HG03159 (cell line): ENCODE measurements around the gene ZNF586.
"Not testable (repeated sequence)": the region's sequence is repeated elsewhere in the genome, so short reads cannot be mapped to it uniquely, and the experiment has no call there.

Source experiments
- ATAC-seq: cut with Tn5 transposase; IDR thresholded peaks from one replicate; pipeline ENCODE4 v1.9.1; 2021; ENCODE audit warnings: mild to moderate bottlenecking, moderate library complexity; ENCODE audit not compliant: unreplicated experiment

The ZNF586 gene

GRCh38 chr19:57789288-57789687 lies 19.8 kb downstream of the ZNF586 start:
- ATAC-seq: no peak

- ATAC-seq: not testable (repeated sequence)
Measured at GRCh38 chr19:57796580-57796979, 27.1 kb downstream of the ZNF586 start.

DNA sequence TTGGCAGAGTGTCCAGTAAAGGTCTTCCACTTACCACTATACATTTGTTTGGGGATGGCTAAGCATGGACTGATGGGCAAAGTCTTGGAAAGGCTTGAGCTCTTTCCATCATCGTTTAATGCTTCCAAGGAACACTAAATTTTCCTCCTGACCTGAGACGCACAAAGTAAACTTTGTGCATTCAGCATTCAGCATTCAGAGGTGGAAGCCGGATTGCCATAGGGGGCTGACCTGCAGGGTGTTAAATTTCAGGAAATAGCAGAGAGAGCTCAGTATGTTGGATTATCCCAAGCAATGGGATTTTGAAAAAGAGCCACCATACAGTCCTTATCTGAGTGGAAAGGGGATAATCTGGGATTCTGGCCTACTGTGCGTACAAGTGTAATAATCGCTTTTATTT lies 31.2 kb downstream of the ZNF586 start:
- no peak for ATAC-seq

DNA sequence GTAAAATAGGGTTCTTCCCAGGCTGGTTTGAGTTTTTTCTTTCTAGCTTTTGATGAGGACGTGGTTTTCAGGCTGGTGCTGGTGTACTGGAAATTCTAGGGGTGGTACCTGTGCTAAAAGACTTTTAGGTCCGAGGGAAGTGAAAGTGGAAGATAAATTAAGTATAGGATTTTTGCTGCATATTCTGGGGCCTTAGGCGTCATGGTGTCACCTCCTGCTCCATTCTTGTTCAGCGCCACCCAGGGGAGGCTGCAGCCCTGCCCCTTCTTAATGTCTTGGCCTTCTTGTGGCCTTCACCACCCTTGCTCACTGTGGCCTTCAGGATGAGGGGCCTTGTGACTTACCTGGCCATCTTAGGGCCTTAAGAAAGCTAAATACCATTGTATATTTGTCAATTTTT lies 32.8 kb downstream of the ZNF586 start:
- ATAC-seq: no peak

DNA sequence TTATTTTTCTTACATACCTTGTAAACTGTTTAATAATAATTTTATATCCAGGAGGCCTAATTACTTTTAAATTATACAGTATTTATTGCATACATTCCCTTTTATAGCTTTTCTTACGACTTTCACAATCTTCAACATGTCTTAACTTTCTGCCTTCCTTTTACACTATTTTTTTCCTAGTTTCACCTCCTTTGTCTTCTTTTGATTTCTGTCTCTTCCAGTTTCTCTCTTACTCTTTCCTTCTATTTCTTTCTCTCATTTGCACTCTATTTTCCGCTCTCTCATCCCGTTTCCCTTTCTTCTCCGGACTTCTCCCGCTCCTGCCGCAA lies 33.8 kb downstream of the ZNF586 start:
- no peak for ATAC-seq

DNA sequence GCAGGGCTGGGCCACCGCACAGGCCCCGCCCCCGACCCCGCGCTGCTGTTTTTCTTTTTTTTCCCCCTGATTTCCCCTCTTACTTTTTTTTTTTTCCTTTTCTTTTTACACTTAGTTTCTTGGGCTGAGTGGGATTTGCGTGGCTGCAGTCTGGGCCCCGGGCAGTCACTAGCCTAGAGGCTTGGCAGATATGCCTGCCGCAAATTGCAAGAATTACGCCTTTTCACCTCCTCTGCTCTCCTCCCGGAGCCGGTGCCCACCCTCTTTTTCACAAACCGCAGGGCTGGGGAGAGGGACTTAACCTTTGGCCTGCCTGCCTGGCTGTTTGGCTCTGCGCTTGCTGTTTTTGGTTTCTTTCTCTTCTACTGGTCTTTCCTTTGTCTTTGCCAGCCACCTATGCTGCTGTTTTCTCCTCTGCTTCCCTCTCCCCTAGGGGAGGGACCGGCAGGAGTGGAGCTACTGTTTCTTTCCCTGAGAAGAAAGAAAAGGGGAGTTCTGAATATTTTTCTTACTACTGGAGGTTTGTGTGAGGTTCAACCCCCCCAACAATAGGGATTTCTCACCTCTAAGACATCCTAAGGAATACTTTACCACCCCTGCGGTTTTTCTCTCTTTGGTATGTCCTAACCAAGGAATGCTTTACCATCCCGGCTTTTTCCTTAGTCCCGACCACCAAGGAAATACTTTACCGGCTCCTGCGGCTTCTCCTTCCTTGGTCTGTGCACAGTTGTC lies 34.3 kb downstream of the ZNF586 start:
- no peak for ATAC-seq

GRCh38 chr19:57807541-57807940 lies 38.1 kb downstream of the ZNF586 start:
- ATAC-seq: no peak

DNA sequence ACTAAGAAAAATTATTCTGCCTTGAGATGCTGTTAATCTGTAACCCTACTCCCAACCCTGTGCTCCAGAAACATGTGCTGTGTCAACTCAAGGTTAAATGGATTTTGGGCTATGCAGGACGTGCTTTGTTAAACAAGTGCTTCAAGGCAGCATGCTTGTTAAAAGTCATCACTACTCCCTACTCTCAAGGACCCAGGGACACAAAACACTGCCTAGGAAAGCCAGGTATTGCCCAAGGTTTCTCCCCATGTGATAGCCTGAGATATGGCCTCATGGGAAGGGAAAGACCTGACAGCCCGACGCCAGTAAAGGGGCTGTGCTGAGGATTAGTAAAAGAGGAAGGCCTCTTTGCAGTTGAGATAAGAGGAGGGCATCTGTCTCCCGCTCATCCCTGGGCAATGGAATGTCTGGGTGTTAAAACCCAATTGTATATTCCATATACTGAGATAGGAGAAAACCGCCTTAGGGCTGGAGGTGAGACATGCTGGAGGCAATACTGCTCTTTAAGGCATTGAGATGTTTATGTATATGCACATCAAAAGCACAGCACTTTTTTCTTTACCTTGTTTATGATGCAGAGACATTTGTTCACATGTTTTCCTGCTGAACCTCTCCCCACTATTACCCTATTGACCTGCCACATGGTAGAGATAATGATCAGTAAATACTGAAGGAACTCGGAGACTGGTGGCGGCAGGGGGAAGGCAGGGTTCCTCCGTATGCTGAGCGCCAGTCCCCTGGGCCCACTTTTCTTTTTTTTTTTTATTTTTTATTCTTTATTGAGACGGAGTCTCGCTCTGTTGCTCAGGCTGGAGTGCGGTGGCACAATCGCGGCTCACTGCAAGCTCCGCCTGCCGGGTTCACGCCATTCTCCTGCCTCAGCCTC lies 41.2 kb downstream of the ZNF586 start:
- ATAC-seq: not testable (repeated sequence)

DNA sequence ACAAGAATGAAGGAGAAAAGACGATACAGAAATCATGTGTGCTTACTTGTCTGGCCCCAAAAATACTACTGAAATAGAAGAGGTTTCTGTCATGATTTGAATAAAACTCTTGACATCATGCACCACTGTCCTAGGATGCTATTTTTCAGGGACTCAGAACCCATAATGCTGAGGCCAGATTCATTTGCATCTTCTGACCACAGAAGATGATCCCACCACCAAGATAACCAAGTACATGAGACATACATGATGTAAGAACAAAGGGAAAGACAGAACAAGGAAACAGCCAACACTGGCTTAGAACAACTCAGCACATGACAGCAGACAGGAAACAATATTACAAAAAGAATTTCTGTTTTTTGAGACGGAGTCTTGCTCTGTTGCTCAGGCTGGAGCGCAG lies 42.8 kb downstream of the ZNF586 start:
- no peak for ATAC-seq

DNA sequence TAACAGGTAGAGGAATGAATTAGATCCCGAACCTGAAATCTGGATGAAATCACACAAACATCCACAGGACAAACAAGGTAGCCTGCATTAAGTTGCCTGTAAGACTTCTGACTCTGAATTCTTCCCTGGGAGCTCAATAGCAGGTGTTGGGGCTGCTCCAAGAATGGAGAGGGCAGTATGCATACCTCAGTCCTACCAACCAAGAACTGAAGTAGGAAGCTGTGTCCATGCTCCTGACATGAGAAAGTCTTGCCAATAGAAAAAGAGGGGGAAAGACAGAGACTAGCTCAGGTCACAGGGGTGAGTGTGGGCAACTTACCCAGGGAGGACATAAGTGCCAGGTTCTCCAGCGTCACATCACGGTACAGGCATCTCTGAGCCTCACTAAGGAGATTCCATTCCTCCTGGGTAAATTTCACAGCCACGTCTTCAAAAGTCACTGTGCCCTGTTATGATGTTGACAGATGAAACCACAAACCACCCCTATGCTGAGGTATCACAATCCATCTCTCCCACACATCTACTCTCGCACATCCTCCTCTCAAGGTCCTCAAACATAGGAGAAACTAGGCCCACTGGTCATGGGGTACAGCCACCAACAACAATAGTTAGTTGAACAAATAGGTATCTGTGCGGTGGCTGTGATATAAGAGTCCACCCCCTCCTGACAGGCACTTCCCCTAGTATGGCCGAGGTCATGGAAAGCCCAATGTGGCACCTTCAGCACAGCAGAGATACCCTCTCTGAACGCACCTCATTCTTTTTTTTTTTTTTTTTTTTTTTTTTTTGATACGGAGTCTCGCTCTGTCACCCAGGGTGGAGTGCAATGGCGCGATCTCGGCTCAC lies 43.7 kb downstream of the ZNF586 start:
- ATAC-seq: not testable (repeated sequence)

- ATAC-seq: no peak
Measured at GRCh38 chr19:57813919-57814504, 44.5 kb downstream of the ZNF586 start.

DNA sequence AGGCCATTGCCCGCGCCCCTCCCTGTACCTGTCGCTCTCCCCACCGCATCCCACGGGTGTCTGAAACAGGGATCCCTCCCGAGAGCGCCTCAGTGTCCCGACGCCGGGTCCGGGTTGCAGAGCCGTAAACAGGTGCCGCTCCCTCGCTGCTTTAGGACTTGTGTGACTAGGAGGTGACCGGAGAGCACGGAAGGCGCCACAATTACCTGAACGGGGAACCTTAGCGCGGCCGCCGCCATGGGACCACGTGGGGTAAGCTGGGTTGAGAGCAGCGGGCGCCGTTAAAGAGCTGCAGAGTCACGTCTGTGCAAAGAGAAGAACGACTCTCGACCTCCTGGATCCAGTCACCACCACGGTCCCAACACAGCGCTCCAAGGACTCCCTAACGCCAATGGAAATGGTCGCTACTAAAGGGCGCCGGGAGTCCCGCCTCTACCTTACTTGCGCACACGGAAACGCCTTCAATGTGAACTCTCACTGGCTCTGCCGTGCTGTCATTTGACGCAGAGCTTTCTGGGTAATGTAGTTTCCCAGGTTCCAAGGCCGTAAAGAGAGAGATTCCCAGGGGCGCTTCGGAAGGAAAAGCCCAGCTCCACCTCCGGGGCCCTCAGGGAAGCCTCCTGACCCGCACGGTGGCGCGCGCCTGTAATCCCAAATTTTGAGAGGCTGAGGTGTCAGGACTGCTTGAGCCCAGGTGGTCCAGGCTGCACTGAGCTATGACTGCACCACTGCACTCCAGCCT lies 45.2 kb downstream of the ZNF586 start, which contains the start of gene ZNF552:
ZNF552 (minus strand) TSS at position 409 of the 742 bp plus-strand sequence; CDS start at position 239, 170 bp downstream.
- peak; percentile 76 for ATAC-seq

GRCh38 chr19:57815247-57816075 lies 46.0 kb downstream of the ZNF586 start:
- ATAC-seq: no peak

DNA sequence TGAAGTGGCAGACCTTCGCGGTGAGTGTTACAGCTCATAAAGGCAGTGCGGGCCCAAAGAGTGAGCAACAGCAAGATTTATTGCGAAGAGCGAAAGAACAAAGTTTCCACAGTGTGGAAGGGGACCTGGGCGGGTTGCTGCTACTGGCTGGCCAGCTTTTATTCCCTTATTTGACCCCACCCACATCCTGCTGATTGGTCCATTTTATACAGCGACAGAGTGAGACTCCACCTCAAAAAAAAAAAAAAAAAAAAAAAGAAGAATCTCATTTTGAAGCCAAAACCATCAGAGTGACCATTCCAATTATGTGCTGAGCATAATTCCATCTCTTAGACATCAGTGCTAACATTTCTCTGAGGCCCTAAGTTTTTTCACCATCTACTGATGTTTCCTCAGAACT lies 47.2 kb downstream of the ZNF586 start:
- no peak for ATAC-seq

DNA sequence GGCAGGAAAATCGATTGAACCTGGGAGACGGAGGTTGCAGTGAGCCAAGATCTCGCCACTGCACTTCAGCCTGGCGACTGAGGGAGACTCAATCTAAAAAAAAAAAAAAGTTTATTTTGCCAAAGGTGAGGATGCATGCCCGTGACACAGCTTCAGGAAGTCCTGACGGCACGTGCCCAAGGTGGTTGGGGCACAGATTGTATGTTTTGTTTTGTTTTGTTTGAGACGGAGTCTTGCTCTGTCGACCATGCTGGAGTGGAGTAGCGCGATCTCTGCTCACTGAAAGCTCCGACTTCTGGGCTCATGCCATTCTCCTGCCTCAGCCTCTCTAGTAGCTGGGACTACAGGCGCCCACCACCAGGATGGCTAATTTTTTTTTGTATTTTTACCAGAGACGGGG lies 48.5 kb downstream of the ZNF586 start:
- no peak for ATAC-seq

- no peak for ATAC-seq
Measured at GRCh38 chr19:57818378-57818777, 48.9 kb downstream of the ZNF586 start.

DNA sequence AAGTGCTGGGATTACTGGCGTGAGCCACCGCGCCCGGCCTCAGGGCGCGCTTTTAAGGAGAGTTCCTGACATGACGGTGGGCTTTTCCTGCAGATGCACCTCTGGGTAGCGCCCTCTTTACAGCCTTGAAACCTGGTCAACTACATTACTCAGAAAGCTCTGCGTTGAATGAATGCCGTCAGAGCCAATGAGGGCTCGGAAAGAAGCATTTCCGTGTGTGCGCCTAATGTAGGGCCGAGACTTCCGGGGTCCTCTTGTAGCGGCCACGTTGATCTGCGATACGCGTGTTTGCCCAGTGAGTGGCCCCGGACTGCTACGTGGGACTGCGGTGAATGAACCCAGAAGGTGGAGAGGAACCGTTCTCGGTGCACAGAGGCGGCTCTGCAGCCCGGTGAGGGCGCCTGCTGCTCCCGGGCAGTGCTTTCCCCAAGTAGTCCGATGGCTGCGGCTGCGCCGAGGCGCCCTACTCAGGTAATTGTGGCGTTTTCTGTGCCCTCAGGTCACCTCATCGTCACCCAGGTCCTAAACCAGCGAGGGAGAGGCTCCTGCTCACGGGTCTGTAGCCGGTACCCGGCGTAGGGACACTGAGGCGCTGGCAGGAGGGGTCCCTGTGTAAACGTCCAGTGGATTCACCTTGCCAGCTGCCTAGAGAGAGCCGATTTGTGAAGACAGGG lies 50.1 kb downstream of the ZNF586 start:
- ATAC-seq: peak; percentile 82

- no peak for ATAC-seq
Measured at GRCh38 chr19:57820599-57820998, 51.1 kb downstream of the ZNF586 start.

DNA sequence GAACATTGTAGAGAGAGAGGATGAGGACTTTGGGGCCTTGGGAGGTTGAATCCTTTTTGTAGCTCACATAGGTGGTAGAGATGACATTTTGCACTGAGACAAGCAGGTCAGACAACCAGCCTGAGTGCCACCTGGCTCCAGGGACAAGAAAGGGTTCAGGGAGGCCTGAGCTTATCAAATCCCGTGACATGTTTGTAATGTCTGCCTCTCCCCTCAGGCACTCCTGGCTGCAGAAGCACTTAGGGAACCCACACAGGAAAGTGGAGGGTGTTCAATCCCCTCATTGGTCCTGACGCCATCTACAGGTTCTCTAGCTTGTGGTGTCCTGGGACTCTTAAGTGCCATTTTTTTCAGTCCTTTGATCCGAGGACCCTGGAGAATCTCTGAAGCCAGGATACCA lies 51.6 kb downstream of the ZNF586 start:
- not testable (repeated sequence) for ATAC-seq
